Bronchial epithelial cell (primary cell): ENCODE measurements around the gene AGK. TPM values are rescaled to one million over a fixed set of nuclear protein-coding genes. Genes with fewer than 3 reads are reported as not detected.
"Not testable (repeated sequence)": the region's sequence is repeated elsewhere in the genome, so short reads cannot be mapped to it uniquely, and the experiment has no call there.

Experiments used
- DNase-seq: peaks from one replicate; pipeline ENCODE4 v3.0.0-alpha.2; 2010; ENCODE audit warnings: low read depth
- FAIRE-seq: peaks from 2 replicates; lab custom pipeline; 2011; peaks lifted over from hg19 to GRCh38; lab: Jason Lieb, UNC
- H3K27me3 ChIP-seq: 2 replicates; pipeline ENCODE4 v1.5.1; 2011; ENCODE audit warnings: low read length; ENCODE audit not compliant: control insufficient read depth, insufficient read depth
- H3K36me3 ChIP-seq: 2 replicates; pipeline ENCODE4 v1.5.1; 2011; ENCODE audit warnings: low read length; ENCODE audit not compliant: control insufficient read depth, insufficient read depth
- H3K4me3 ChIP-seq: 2 replicates; pipeline ENCODE4 v1.5.1; 2011; ENCODE audit warnings: mild to moderate bottlenecking, low read depth, low read length, control low read depth
- CTCF ChIP-seq: IDR thresholded peaks from 2 replicates; pipeline ENCODE4 v1.5.1; 2011; ENCODE audit warnings: mild to moderate bottlenecking, moderate library complexity, low read length, control low read depth, inconsistent platforms; ENCODE audit not compliant: insufficient read depth, severe bottlenecking
- total RNA-seq: library from RNA; depleted of rRNA; stranded (reverse); fragments of >200 nt; gene quantifications from 2 replicates; pipeline ENCODE4 v1.2.1, GENCODE V29; 2014

The AGK gene
- total RNA-seq, 1 donor from 2014 or later, result 18.4 TPM

DNA sequence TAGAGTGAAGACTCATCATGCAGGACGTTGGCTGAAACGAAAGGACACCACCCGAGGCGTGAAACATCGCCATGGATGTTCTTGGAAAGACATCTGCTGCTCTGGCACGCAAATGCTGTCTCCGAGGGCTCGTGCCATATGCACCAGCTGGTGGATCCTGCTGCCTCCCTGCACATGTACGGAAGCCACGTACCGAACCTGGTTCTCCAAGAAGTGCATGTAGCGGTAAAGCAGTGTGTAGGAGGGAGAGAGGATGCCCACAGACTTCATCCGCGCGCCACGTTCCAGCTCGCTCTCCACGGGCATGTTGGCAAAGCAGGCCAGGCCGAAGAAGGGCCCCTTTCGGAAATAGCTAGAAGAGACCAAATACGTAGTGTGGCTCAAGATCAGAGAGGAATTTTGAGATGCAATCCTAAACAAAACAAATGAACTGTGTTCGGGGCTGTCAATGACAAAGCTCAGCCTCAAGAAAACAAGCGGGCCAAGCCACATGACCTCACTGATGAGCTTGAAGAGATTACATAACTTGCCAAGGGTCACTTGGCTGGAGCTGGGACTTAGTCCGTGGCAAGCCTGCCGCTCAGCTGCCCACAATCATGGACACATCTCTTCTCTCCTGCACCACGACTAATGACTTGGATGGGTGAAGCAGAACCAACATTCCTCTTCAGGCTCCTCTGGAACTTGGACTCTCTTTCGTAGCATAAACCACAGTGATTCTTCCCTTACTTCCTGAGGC is 134.2 kb downstream of the AGK start:
- Histone ChIP-seq H3K27me3 (no peaks in the 10 kb centered on the region), H3K36me3 (peaks cover 7% of the 10 kb centered on the region), H3K4me3 (no peak overlapping the region)
- TF ChIP-seq CTCF, result no peak
- FAIRE-seq (no peak), DNase-seq (no peak)

- peaks cover 7% of the 10 kb centered on the region for H3K36me3 ChIP-seq
- H3K27me3 ChIP-seq, result no peaks in the 10 kb centered on the region
- DNase-seq (no peak), FAIRE-seq (no peak)
- no peak overlapping the region for H3K4me3 ChIP-seq
- TF ChIP-seq CTCF, result no peak
Measured at GRCh38 chr7:141686074-141686473, 134.9 kb downstream of the AGK start.

- DNase-seq (no peak), FAIRE-seq (no peak)
- H3K4me3 ChIP-seq, result no peak overlapping the region
Measured at GRCh38 chr7:141686670-141687069, 135.5 kb downstream of the AGK start.

GRCh38 chr7:141688043-141688442 is 136.8 kb downstream of the AGK start:
- no peaks in the 10 kb centered on the region for H3K27me3 ChIP-seq
- FAIRE-seq (no peak), DNase-seq (no peak)
- H3K36me3 ChIP-seq, result peaks cover 5% of the 10 kb centered on the region
- no peak overlapping the region for H3K4me3 ChIP-seq
- no peak for TF ChIP-seq CTCF

More at GRCh38 chr7:141686670-141687069, 135.5 kb downstream of the AGK start:
- peaks cover 7% of the 10 kb centered on the region for H3K36me3 ChIP-seq
- no peak for TF ChIP-seq CTCF
- H3K27me3 ChIP-seq, result no peaks in the 10 kb centered on the region

- not testable (repeated sequence) for FAIRE-seq, DNase-seq, H3K36me3 ChIP-seq, H3K27me3 ChIP-seq, H3K4me3 ChIP-seq
Measured at GRCh38 chr7:141689072-141689825, 138.0 kb downstream of the AGK start.

DNA sequence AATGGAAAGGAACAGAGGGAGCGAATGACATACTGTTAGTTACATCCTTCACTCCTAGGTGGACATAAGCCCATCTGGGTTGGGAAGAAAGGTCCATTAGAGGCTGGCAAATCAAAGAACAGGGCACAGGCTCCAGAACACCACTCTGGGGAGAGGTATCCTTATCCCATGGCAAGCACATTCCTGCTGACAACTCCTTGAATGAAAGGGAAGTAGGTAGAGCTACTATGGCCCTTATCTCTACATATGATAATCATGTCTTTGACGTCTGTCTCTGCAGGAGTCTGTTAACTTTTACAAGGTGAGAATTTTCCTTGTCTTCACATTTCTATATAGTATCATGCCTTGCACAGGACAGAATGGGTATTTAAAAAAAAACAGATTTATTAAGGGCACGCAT is 140.3 kb downstream of the AGK start:
- Histone ChIP-seq H3K27me3 (no peaks in the 10 kb centered on the region), H3K4me3 (no peak overlapping the region), H3K36me3 (no peaks in the 10 kb centered on the region)
- no peak for TF ChIP-seq CTCF
- FAIRE-seq, result no peak
- DNase-seq, result no peak
